Neural progenitor cell (in vitro differentiated cells): ENCODE results near the gene RPAP2. TPM values are rescaled to one million over a fixed set of nuclear protein-coding genes. Genes with fewer than 3 reads are reported as not detected.
A peak's percentile ranks its signal among the peaks of the same experiment; 100 is the strongest.

Experiments used
- DNase-seq: peaks from one replicate; pipeline ENCODE4 v3.0.0-alpha.2; 2016; ENCODE audit warnings: low spot score
- H2AFZ ChIP-seq: fragments of 200-600 bp; sonication (generic); replicated peaks from 2 replicates; pipeline ENCODE4 v1.6.1; 2016; ENCODE audit warnings: antibody characterized with exemption
- H3F3A ChIP-seq: fragments of 200-600 bp; sonication (generic); 2 replicates; pipeline ENCODE4 v1.6.1; 2016; ENCODE audit warnings: antibody characterized with exemption, low read depth
- H3K27ac ChIP-seq: fragments of 200-600 bp; sonication (generic); 2 replicates; pipeline ENCODE4 v1.5.1; 2016; ENCODE audit warnings: mild to moderate bottlenecking
- H3K27me3 ChIP-seq: fragments of 200-600 bp; sonication (generic); 2 replicates; pipeline ENCODE4 v1.6.1; 2016; ENCODE audit warnings: mild to moderate bottlenecking, moderate library complexity
- H3K36me3 ChIP-seq: fragments of 200-600 bp; sonication (generic); 2 replicates; pipeline ENCODE4 v1.5.1; 2016
- H3K4me1 ChIP-seq: fragments of 200-600 bp; sonication (generic); 2 replicates; pipeline ENCODE4 v1.6.1; 2016; ENCODE audit warnings: mixed run types
- H3K4me2 ChIP-seq: fragments of 200-600 bp; sonication (generic); 2 replicates; pipeline ENCODE4 v1.6.1; 2016
- H3K4me3 ChIP-seq: fragments of 200-600 bp; sonication (generic); 2 replicates; pipeline ENCODE4 v1.5.1; 2016
- H3K79me2 ChIP-seq: fragments of 200-600 bp; sonication (generic); 2 replicates; pipeline ENCODE4 v1.6.1; 2016; ENCODE audit warnings: low read depth
- H3K9ac ChIP-seq: fragments of 200-600 bp; sonication (generic); 2 replicates; pipeline ENCODE4 v1.6.1; 2016
- H3K9me3 ChIP-seq: fragments of 200-600 bp; sonication (generic); 2 replicates; pipeline ENCODE4 v1.5.1; 2016; ENCODE audit warnings: low read depth
- H4K20me1 ChIP-seq: fragments of 200-600 bp; sonication (generic); 2 replicates; pipeline ENCODE4 v1.6.1; 2016; ENCODE audit warnings: low read depth
- H3K27ac Mint-ChIP-seq: 3 replicates; pipeline ENCODE4 v1.8.0; 2021; ENCODE audit warnings: mixed read lengths
- H3K27me3 Mint-ChIP-seq: 2 replicates; pipeline ENCODE4 v1.8.0; 2022; ENCODE audit warnings: low read depth, mild to moderate bottlenecking, inconsistent platforms, moderate library complexity, mixed read lengths; ENCODE audit not compliant: insufficient read depth
- H3K36me3 Mint-ChIP-seq: 3 replicates; pipeline ENCODE4 v1.8.0; 2021; ENCODE audit warnings: mixed read lengths
- H3K4me1 Mint-ChIP-seq: 3 replicates; pipeline ENCODE4 v1.8.0; 2021; ENCODE audit warnings: mixed read lengths
- H3K4me3 Mint-ChIP-seq: 3 replicates; pipeline ENCODE4 v1.8.0; 2021; ENCODE audit warnings: mild to moderate bottlenecking, moderate library complexity, mixed read lengths
- H3K9me3 Mint-ChIP-seq: 3 replicates; pipeline ENCODE4 v1.8.0; 2020; ENCODE audit warnings: mixed read lengths
- EZH2 ChIP-seq: fragments of 200-600 bp; sonication (generic); IDR thresholded peaks from 2 replicates; pipeline ENCODE4 v1.6.1; 2017; ENCODE audit warnings: antibody characterized with exemption, mild to moderate bottlenecking, moderate library complexity
- EZH2phosphoT487 ChIP-seq: fragments of 200-600 bp; sonication (generic); IDR thresholded peaks from 2 replicates; pipeline ENCODE4 v1.6.1; 2017; ENCODE audit warnings: antibody characterized with exemption
- total RNA-seq: library from RNA; depleted of rRNA; stranded (reverse); fragments of >200 nt; gene quantifications from 2 replicates; pipeline ENCODE4 v1.2.3, GENCODE V29; 2015; ENCODE audit warnings: low replicate concordance
- TF ChIP-seq, protein P1 (sequence below): fragments of 200-600 bp; sonication (generic); IDR thresholded peaks from 2 replicates; pipeline ENCODE4 v1.5.1; 2017; ENCODE audit warnings: antibody characterized with exemption, mild to moderate bottlenecking

Gene RPAP2
- total RNA-seq, 1 donor from 2014 or later: 36.3 TPM

DNA sequence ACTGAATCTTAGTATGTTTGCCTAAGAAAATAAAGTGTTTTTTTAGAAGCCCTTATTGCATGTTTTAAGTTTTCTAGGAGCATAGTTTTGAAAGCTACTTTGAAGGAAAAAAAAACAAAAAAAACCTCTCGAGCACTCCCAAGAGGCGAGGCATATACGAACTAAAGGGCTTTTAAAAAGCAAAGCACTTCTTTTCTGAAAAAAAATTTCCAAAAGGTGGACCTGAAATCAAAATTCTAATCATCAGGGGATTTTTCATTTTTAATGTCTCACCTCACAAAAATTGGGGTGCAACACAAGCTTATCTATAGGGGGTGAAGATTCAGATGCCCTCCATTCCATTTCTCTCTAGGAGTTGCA is 666 bp upstream of the RPAP2 start:
- Histone ChIP-seq H2AFZ (peak overlapping the region; percentile 92), H4K20me1 (peaks cover 4% of the 10 kb centered on the region), H3K4me2 (peak overlapping the region; percentile 89), H3K9ac (peak overlapping the region; percentile 73), H3K79me2 (peaks cover 60% of the 10 kb centered on the region), H3F3A (peaks cover 11% of the 10 kb centered on the region), H3K4me3 (peak overlapping the region; percentile 83), H3K27me3 (no peaks in the 10 kb centered on the region), H3K9me3 (no peaks in the 10 kb centered on the region), H3K4me1 (peaks cover 19% of the 10 kb centered on the region), H3K27ac (peak overlapping the region; percentile 65), H3K36me3 (peaks cover 17% of the 10 kb centered on the region)
- Mint-ChIP-seq H3K4me3 (peak overlapping the region; percentile 98), H3K36me3 (peaks cover 18% of the 10 kb centered on the region), H3K4me1 (peaks cover 22% of the 10 kb centered on the region), H3K27me3 (peaks cover 5% of the 10 kb centered on the region), H3K9me3 (no peaks in the 10 kb centered on the region), H3K27ac (peak overlapping the region; percentile 96)
- DNase-seq: no peak
- TF ChIP-seq, protein P1, sequence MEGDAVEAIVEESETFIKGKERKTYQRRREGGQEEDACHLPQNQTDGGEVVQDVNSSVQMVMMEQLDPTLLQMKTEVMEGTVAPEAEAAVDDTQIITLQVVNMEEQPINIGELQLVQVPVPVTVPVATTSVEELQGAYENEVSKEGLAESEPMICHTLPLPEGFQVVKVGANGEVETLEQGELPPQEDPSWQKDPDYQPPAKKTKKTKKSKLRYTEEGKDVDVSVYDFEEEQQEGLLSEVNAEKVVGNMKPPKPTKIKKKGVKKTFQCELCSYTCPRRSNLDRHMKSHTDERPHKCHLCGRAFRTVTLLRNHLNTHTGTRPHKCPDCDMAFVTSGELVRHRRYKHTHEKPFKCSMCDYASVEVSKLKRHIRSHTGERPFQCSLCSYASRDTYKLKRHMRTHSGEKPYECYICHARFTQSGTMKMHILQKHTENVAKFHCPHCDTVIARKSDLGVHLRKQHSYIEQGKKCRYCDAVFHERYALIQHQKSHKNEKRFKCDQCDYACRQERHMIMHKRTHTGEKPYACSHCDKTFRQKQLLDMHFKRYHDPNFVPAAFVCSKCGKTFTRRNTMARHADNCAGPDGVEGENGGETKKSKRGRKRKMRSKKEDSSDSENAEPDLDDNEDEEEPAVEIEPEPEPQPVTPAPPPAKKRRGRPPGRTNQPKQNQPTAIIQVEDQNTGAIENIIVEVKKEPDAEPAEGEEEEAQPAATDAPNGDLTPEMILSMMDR: no peak
- TF ChIP-seq EZH2phosphoT487 (no peak), EZH2 (no peak)

DNA sequence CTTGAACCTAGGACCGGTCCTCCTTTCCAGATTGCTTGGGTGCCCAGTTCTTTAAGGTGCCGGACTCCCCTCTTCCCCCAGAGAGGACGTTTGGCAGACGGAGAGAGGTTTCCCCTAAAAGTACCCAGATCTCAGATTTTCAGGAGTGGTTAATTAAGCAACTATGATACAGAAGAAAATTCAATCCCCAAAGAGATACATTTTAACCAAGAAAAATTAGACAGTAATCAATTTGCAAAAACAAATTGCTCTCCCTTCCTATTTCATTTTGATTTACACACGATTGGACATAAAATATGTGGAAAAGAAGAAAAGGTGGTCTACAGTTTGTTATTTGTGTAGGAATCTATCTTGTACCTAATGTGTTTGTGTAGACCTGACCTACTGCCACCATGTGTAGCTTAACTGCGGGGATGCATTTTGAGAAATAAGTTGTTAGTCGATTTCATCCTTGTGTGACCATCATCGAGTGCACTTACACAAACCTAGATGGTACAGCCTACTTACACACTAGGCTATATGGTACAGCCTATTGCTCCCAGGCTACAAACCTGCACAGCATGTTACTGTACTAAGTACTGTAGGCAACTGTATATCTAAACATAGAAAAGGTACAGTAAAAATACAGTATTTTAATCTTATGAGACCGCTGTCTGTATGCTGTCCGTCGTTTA is 755 bp downstream of the RPAP2 start:
- H3K27ac Mint-ChIP-seq: peak overlapping the region; percentile 96
- Histone ChIP-seq H3F3A (peaks cover 11% of the 10 kb centered on the region), H4K20me1 (peaks cover 4% of the 10 kb centered on the region), H3K4me3 (peak overlapping the region; percentile 83), H3K4me2 (peak overlapping the region; percentile 89), H3K27me3 (no peaks in the 10 kb centered on the region), H3K9ac (peak overlapping the region; percentile 73), H3K4me1 (peaks cover 19% of the 10 kb centered on the region), H3K36me3 (peaks cover 17% of the 10 kb centered on the region), H3K9me3 (no peaks in the 10 kb centered on the region), H3K79me2 (peaks cover 52% of the 10 kb centered on the region), H3K27ac (no peak overlapping the region), H2AFZ (peak overlapping the region; percentile 92)
- H3K27me3 Mint-ChIP-seq: peaks cover 5% of the 10 kb centered on the region
- H3K36me3 Mint-ChIP-seq: peaks cover 18% of the 10 kb centered on the region
- H3K9me3 Mint-ChIP-seq: no peaks in the 10 kb centered on the region
- no peak for DNase-seq
- peaks cover 22% of the 10 kb centered on the region for H3K4me1 Mint-ChIP-seq
- peak overlapping the region; percentile 98 for H3K4me3 Mint-ChIP-seq
- TF ChIP-seq, protein P1: no peak
- TF ChIP-seq EZH2: no peak

DNA sequence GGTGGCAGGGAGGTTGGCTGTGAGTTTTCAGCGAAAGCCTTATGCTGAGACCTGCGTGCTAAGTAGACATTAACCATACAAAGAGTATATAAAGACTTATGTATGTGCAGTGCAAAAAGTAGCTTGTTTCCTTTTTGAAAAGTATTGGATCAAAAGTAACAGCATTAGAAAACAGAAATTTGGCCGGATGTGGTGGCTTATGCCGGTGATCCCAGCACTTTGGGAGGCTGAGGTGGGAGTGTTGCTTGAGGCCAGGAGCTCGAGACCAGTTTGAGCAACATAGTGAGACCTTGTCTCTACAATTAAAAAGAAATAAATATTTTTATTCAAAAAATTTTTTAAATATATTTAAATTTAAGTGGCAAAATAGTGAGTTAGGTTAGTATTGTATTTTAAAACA is 2.2 kb downstream of the RPAP2 start:
- Mint-ChIP-seq H3K27me3 (peaks cover 5% of the 10 kb centered on the region), H3K4me1 (peaks cover 22% of the 10 kb centered on the region), H3K9me3 (no peaks in the 10 kb centered on the region), H3K36me3 (peaks cover 13% of the 10 kb centered on the region), H3K27ac (no peak overlapping the region), H3K4me3 (peak overlapping the region; percentile 50)
- Histone ChIP-seq H3K4me3 (peak overlapping the region; percentile 83), H3K27me3 (no peaks in the 10 kb centered on the region), H3K36me3 (peaks cover 14% of the 10 kb centered on the region), H3K79me2 (peaks cover 50% of the 10 kb centered on the region), H3K9me3 (no peaks in the 10 kb centered on the region), H3K9ac (no peak overlapping the region), H3K4me2 (no peak overlapping the region), H3F3A (peaks cover 11% of the 10 kb centered on the region), H3K4me1 (peaks cover 19% of the 10 kb centered on the region), H2AFZ (no peak overlapping the region), H4K20me1 (peaks cover 4% of the 10 kb centered on the region), H3K27ac (no peak overlapping the region)
- DNase-seq: no peak
- TF ChIP-seq, protein P1: no peak
- TF ChIP-seq EZH2phosphoT487 (no peak), EZH2 (no peak)
